GM12873 (cell line): ENCODE measurements around the gene DGCR2.

Experiments
- CTCF ChIP-seq: IDR thresholded peaks from 2 replicates; pipeline ENCODE4 v1.5.1; 2012; ENCODE audit warnings: low read depth, mild to moderate bottlenecking, moderate library complexity, low read length, control low read depth; ENCODE audit not compliant: insufficient read depth; ENCODE audit errors: missing control alignments

Gene DGCR2

GRCh38 chr22:19122752-19123492 lies 710 bp upstream of the DGCR2 start:
- no peak for TF ChIP-seq CTCF

GRCh38 chr22:19121631-19122142 lies 525 bp downstream of the DGCR2 start:
- TF ChIP-seq CTCF, result no peak

GRCh38 chr22:19120829-19121630 lies 1.2 kb downstream of the DGCR2 start:
- no peak for TF ChIP-seq CTCF

- no peak for TF ChIP-seq CTCF
These were observed 2.3 kb downstream of the DGCR2 start for GRCh38 chr22:19119949-19120348.

- no peak for TF ChIP-seq CTCF
These were observed 3.8 kb downstream of the DGCR2 start for GRCh38 chr22:19118329-19118880.

GRCh38 chr22:19117111-19117512 lies 5.1 kb downstream of the DGCR2 start:
- no peak for TF ChIP-seq CTCF

GRCh38 chr22:19115628-19116027 lies 6.6 kb downstream of the DGCR2 start:
- TF ChIP-seq CTCF, result no peak
